Neural progenitor cell (in vitro differentiated cells): ENCODE results near the gene FNDC8.
"Not testable (repeated sequence)": the region's sequence is repeated elsewhere in the genome, so short reads cannot be mapped to it uniquely, and the experiment has no call there.

ENCODE experiments used
- EZH2 ChIP-seq: fragments of 200-600 bp; sonication (generic); IDR thresholded peaks from 2 replicates; pipeline ENCODE4 v1.6.1; 2017; ENCODE audit warnings: antibody characterized with exemption, mild to moderate bottlenecking, moderate library complexity
- EZH2phosphoT487 ChIP-seq: fragments of 200-600 bp; sonication (generic); IDR thresholded peaks from 2 replicates; pipeline ENCODE4 v1.6.1; 2017; ENCODE audit warnings: antibody characterized with exemption
- TF ChIP-seq, protein P1 (sequence below): fragments of 200-600 bp; sonication (generic); IDR thresholded peaks from 2 replicates; pipeline ENCODE4 v1.5.1; 2017; ENCODE audit warnings: antibody characterized with exemption, mild to moderate bottlenecking

DNA sequence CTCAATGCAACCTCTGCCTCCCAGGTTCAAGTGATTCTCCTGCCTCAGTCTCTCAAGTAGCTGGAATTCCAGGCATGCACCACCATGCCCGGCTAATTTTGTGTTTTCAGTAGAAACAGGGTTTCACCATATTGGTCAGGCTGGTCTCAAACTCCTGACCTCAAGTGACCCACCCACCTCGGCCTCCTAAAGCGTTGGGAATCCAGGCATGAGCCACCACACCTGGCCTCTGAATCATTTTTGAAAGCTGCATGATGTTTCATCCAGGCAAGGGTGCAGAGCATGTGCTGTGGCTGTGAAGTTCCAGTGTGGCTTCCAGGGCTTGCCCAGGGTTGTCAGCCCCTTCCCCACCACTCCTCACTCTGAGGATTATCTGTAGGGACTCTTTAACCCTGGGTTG, 50.9 kb downstream of the FNDC8 start:
- TF ChIP-seq, protein P1, sequence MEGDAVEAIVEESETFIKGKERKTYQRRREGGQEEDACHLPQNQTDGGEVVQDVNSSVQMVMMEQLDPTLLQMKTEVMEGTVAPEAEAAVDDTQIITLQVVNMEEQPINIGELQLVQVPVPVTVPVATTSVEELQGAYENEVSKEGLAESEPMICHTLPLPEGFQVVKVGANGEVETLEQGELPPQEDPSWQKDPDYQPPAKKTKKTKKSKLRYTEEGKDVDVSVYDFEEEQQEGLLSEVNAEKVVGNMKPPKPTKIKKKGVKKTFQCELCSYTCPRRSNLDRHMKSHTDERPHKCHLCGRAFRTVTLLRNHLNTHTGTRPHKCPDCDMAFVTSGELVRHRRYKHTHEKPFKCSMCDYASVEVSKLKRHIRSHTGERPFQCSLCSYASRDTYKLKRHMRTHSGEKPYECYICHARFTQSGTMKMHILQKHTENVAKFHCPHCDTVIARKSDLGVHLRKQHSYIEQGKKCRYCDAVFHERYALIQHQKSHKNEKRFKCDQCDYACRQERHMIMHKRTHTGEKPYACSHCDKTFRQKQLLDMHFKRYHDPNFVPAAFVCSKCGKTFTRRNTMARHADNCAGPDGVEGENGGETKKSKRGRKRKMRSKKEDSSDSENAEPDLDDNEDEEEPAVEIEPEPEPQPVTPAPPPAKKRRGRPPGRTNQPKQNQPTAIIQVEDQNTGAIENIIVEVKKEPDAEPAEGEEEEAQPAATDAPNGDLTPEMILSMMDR: not testable (repeated sequence)
- not testable (repeated sequence) for TF ChIP-seq EZH2, EZH2phosphoT487
